ENCODE data around the gene KRTAP12-4.

DNA sequence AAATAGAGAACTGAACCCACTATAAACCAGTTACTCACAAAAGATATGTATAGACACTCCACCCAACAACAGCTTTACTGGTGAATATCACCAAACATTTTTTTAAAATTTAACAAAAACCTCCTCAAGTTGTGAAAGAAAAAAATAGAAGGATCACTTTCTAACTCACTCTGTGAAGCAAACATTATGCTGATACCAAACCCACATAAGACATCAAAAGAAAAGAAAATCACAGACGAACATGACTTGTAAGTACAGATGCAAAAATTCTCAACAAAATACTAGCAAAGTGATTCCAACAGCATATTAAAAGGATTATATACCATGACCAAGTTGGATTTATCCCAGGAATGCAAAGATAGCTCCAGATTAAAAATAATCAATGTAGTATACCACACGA is 37.2 kb upstream of the KRTAP12-4 start:
- TF ChIP-seq, protein P1, sequence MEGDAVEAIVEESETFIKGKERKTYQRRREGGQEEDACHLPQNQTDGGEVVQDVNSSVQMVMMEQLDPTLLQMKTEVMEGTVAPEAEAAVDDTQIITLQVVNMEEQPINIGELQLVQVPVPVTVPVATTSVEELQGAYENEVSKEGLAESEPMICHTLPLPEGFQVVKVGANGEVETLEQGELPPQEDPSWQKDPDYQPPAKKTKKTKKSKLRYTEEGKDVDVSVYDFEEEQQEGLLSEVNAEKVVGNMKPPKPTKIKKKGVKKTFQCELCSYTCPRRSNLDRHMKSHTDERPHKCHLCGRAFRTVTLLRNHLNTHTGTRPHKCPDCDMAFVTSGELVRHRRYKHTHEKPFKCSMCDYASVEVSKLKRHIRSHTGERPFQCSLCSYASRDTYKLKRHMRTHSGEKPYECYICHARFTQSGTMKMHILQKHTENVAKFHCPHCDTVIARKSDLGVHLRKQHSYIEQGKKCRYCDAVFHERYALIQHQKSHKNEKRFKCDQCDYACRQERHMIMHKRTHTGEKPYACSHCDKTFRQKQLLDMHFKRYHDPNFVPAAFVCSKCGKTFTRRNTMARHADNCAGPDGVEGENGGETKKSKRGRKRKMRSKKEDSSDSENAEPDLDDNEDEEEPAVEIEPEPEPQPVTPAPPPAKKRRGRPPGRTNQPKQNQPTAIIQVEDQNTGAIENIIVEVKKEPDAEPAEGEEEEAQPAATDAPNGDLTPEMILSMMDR (IDR thresholded peaks at IDR 0.05) = no peak
- no peak for TF ChIP-seq POLR2AphosphoS5 (IDR thresholded peaks at IDR 0.05)

Measured in suprapubic skin (tissue), 3 donors.